ENCODE data around the gene KISS1.
A peak's percentile ranks its signal among the peaks of the same experiment; 100 is the strongest.

The KISS1 gene

GRCh38 chr1:204191456-204191855 is 4.8 kb downstream of the KISS1 start:
- DNase-seq = no peak

- DNase-seq = peak; percentile 53
Measured at GRCh38 chr1:204190212-204191211, 5.8 kb downstream of the KISS1 start.

- no peak for DNase-seq
Measured at GRCh38 chr1:204188959-204189639, 7.2 kb downstream of the KISS1 start.

DNA sequence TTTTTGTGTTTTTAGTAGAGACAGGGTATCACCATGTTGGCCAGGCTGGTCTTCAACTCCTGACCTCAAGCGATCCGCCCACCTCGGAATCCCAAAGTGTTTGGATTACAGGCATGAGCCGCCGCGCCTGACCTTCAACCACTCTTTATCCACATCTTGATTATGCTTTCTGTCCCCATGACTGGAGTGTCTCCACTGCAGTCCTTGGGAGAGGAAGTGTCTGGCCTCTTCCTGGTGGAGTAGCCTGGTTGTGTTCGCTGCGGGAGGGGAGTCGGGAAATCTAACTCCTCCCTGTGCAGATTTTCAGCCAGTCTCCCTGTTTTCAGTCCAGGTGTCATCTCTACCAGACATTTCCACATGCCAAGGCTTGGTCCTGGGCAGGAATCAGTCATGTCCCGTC is 9.7 kb downstream of the KISS1 start:
- DNase-seq = no peak

- no peak for DNase-seq
Measured at GRCh38 chr1:204181116-204181515, 15.2 kb downstream of the KISS1 start.

DNA sequence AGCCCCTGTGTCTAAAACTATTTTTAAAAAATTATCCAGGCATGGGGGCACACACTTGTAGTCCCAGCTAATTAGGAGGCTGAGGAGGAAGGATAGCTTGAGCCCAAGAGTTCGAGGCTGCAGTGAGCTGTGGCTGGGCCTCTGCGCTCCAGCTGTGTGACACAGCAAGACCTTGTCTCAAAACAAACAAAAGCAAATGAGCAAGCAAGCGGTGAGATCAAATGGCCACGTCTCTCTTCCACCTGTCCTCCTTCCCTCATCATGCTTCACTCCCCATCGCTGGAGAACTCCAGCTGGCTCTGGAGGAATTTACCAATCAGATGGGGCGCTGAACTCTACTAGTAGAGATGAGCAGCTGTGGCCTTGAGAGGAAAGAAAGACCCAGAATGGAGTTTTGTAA is 16.2 kb downstream of the KISS1 start:
- DNase-seq = no peak

GRCh38 chr1:204178487-204179281 is 17.6 kb downstream of the KISS1 start:
- no peak for DNase-seq

- DNase-seq = no peak
Measured at GRCh38 chr1:204177133-204177532, 19.2 kb downstream of the KISS1 start.

- DNase-seq = no peak
Measured at GRCh38 chr1:204176049-204176448, 20.2 kb downstream of the KISS1 start.

DNA sequence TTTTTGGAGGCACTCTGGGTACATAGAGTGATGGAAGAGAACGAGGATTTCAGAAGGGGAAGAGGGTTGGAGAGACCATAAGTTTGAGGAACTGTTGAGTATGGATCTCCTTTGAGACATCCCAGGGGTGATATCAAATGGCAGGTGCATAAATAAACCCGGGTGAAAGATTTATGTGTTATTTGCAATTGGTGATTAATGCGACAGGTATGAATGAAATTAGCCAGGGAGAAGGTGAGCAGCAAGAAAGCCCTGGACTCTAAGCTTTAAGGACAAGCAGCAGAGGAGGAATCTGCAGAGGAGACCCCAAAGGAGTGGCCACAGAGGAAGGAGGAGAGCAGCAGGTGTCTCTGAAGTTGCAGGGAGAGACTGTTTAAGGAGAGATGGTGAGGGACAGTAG is 21.3 kb downstream of the KISS1 start:
- DNase-seq = no peak

DNA sequence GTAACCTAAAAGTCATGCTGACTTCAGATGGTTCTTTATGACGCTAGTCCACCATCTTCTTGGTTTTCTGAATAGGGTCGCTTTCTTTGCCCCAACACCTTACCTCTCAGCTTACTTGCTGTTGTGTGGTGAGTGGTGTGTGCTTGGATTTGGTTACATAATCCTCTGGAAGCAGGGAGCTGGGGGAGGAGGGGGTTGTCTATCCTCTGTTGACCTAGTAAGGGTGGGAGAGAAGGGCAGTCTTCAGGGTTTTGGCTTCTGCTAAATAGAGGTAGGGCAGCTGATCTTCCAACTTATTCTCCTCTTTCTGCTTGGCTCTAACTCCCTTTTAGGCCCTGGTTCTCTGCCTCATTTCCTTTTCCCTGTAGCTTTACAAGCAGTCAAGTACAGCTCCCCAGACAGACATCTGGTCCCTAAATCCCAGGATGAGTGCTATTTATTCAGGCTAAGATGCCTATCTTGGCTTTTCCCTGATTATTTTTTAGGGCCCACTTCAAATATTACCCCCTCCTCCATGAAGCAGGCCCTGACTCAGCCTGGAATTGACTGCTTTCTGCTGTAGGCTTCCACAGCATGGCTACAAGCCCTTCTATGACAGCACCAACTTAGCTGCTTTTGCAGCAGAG is 23.8 kb downstream of the KISS1 start:
- no peak for DNase-seq

DNA sequence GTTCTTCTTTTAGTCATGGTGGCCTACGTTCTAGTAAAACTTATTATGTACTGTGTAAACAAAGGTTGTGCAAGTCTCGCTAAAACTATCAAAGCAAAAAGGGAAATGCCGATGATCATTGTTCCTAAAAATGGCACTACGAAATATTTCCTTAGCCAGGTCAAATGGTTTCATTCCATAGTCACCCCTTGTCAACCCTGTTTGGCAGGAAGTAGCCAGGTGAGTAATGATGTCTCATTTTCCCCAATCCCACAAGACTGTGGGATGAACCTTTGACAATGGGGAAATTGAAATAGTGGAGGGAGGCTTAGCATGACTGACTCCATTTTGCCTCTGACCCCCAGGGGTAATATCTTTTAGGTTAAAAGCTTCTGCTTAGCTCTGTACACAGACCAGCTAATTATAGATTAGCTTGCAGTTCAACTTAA is 24.5 kb downstream of the KISS1 start:
- DNase-seq = peak; percentile 29

DNA sequence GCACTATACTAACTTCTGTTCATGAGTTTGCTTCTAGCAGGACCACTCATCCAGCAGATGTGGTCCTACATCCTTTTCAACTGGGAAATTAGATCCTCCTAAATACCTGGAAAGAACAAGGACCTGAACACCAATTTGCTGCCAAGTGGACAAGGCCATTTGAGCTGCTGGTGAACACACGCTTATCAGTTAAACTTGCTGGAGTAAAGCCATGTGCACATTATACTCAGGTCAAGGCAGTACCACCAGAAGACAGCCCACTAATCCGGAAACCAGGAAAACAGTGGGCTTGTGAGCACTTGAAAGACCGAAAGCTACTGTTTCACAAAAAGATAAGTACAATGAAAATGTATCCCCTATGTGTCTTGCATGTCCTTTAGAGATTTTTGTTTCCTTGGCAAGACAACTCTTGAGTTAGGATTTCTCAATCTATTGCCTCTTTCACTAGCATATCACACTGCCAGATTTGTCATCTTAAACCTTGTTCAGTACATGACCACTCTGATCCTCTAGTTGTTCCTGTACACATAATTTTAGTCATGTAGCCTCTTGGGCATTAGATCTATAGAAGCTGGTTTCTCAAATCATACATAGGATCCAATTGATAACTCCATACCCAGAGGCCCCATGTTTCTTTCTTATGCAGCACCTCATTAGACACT is 25.7 kb downstream of the KISS1 start:
- DNase-seq = no peak

DNA sequence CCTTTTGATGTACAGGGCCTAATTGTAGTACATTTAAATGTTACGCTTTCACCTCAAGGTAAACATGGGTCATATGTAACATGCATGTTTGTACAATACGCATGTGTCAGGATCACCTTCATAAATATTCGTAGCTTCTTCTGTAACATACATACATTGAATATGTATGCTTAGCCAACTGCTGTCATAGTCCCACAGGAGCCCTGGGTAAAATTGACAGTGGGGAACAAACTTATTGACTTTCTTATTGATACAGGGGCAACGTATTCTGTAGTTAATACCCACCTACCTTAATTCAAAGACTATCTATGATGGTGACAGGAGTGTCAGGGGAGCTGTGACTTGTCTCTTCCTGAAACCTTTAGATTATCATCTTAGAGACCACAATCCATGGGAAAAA is 26.4 kb downstream of the KISS1 start:
- DNase-seq = no peak

- no peak for DNase-seq
Measured at GRCh38 chr1:204167730-204168129, 28.6 kb downstream of the KISS1 start.

DNA sequence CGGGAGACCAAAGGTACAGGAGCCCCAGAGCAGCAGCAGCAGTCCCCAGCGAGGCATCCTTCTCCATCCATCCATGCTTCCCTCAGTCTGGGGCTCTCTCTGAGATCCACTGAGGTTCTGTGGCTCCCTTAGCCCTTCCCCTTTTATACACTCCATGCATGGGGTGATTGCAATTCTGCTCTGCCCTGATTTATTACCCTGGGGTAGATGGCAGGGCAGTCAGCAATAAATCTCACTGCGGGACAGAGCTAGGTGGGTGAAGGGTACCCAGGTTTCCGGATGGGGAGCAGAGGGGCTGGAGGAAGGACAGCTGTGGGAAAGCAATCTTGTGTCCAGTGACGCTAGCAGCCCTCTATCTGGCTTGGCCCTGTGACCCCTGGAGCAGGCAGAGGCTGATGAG is 30.1 kb downstream of the KISS1 start, which contains the start of gene REN:
TSS of gene REN (minus strand) at position 119 of the 400 bp plus-strand sequence. CDS start at position 75, 44 bp downstream.
- DNase-seq = no peak

DNA sequence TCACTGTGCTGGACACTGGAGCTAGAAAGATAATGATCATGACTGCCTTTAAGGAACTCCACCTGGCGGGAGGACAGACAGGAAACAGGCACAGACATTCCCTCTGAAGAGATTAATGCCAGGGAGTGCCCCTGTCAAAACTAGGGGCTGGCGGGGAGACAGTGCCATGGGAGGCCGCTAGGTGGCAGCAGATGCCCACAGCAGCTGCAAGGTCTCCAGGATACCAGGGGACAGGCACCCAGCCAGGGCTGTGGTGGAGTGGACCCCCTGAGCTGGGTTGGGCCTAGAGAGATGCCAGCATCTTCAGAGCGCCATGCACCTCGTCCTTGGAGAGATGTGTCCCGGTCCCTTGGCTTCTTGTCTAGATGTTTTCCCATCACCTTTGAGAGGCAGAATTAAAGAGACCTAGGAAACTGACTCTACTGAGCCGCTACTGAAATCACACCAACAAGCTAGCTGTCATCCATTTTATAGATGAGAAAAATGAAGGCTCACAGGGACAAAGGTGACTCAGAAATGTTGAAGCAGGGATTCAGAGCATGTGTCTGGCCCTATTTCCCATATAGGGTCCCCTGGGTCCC is 33.7 kb downstream of the KISS1 start:
- DNase-seq = peak; percentile 74

DNA sequence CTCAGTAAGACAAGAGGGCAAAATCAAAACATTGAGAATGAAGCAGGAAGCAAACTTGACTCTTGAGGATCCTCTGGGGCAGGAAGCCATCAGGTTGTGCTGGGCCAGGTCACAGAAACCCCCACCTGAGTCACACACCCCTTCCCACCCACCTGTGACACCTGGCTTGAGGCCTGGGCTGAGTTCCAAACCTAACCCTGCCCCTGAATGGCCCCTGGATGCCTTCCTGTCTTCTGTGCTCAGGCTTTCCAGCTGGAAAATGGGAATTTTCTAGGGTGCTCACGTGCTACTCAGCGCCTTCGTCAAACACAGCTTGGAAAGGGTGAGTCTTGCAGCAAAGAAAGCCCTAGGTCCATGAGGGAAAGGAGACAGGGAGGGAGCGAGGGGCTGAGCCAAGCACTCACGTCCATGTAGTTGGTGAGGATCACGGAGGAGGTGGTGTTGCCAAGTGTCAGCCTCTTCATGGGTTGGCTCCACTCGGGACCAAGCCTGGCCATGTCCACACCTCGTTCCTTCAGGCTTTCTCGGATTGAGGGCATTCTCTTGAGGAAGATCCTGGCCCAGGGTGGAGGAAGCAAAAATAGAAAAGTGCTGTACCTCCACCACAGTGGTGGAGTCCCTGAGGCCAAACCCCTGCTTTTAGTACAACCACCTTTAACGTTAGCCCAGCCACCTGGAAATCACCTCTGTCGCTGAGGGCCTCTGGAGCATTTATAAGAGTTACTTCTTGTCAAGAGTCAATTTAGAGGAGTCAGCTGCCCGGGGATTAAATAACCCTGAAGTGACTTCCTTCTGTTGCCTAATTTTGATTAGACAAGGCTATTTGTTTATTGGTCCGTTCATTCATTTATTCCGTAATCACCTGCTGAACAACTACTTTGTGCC is 34.4 kb downstream of the KISS1 start:
- no peak for DNase-seq

- DNase-seq = no peak
Measured at GRCh38 chr1:204157962-204158361, 38.3 kb downstream of the KISS1 start.

GRCh38 chr1:204155881-204156280 is 40.4 kb downstream of the KISS1 start:
- no peak for DNase-seq

All from fibroblast of skin of scalp (primary cell).